Hepatocyte (in vitro differentiated cells): ENCODE data around the gene LSM12.

ENCODE experiments used
- CTCF ChIP-seq: fragments of 200-600 bp; sonication (generic); IDR thresholded peaks from 2 replicates; pipeline ENCODE4 v1.5.1; 2016; ENCODE audit warnings: antibody characterized with exemption, mild to moderate bottlenecking; ENCODE audit not compliant: poor library complexity
- EZH2phosphoT487 ChIP-seq: fragments of 200-600 bp; sonication (generic); IDR thresholded peaks from one replicate; pipeline ENCODE4 v1.6.1; 2018; ENCODE audit warnings: antibody characterized with exemption, mild to moderate bottlenecking, low read depth, moderate library complexity; ENCODE audit not compliant: unreplicated experiment, severe bottlenecking

DNA sequence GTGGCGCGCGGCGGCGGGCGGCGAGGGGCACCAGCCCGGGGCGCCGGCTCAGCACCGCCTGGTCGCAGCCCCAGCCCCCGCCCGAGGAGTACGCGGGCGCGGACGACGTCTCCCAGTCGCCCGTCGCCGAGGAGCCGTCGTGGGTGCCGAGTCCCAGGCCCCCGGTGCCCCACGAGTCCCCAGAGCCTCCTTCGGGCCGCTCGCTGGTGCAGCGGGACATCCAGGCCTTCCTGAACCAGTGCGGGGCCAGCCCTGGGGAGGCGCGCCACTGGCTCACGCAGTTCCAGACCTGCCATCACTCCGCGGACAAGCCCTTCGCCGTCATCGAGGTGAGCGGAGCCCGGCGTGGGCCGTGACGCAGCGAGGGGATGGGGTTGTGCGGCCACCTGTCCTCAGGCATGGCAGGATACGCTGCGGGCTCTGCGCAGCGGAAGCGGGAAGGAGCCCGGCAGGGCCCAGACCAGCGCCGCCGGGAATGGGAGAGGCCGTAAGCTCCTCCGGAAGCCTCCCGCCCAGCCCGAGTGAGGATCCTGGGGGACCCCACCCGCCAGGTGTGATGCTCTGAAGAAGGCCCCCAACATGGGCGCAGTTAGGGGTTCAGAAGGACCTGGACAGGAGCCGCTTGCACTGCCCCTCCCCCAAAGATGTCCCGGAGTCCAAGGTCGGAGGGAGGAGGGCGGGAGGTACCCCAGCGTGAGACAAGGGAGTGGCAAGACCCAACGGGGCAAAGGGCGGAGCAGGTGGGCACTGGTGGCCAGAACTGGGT lies 61.5 kb downstream of the LSM12 start:
- TF ChIP-seq CTCF = no peak
- no peak for TF ChIP-seq EZH2phosphoT487
